Mesenchymal stem cell (in vitro differentiated cells and primary cell): ENCODE data around the gene SRPK3.

Experiments used
- DNase-seq: peaks from one replicate; pipeline ENCODE4 v3.0.0-alpha.2; 2013
- H2AFZ ChIP-seq: one replicate; pipeline ENCODE4 v1.6.1; 2013; ENCODE audit warnings: low read depth, mild to moderate bottlenecking, control low read depth, inconsistent platforms, low read length, moderate library complexity
- H2AK5ac ChIP-seq: 2 replicates; pipeline ENCODE4 v1.6.1; 2013; ENCODE audit warnings: low read length, moderate library complexity, mild to moderate bottlenecking, inconsistent platforms; ENCODE audit not compliant: severe bottlenecking
- H2BK120ac ChIP-seq: one replicate; pipeline ENCODE4 v1.6.1; 2013; ENCODE audit warnings: low read depth, mild to moderate bottlenecking, inconsistent platforms, low read length, moderate library complexity
- H2BK12ac ChIP-seq, 2 experiments: one replicate each; pipeline ENCODE4 v1.6.1; 2013; ENCODE audit warnings: inconsistent platforms in 2 of 2, low read length in 2 of 2, mild to moderate bottlenecking in 2 of 2, moderate library complexity in 2 of 2, control low read depth in 1 of 2
- H2BK15ac ChIP-seq: one replicate; pipeline ENCODE4 v1.6.1; 2013; ENCODE audit warnings: mild to moderate bottlenecking, low read depth, inconsistent platforms; ENCODE audit not compliant: poor library complexity, severe bottlenecking
- H2BK5ac ChIP-seq: 2 replicates; pipeline ENCODE4 v1.6.1; 2013; ENCODE audit warnings: low read depth, mild to moderate bottlenecking, low read length, control low read depth, inconsistent platforms; ENCODE audit not compliant: poor library complexity, severe bottlenecking
- H3K14ac ChIP-seq, 2 experiments: one replicate each; pipeline ENCODE4 v1.6.1; 2013; ENCODE audit warnings: inconsistent platforms in 2 of 2, low read length in 2 of 2, control low read depth in 1 of 2, mild to moderate bottlenecking in 1 of 2, moderate library complexity in 1 of 2
- H3K18ac ChIP-seq, 2 experiments: one replicate each; pipeline ENCODE4 v1.6.1; 2013; ENCODE audit warnings: inconsistent platforms in 2 of 2, low read length in 2 of 2, control low read depth in 1 of 2, low read depth in 1 of 2, mild to moderate bottlenecking in 1 of 2
- H3K23ac ChIP-seq, 2 experiments: one replicate each; pipeline ENCODE4 v1.6.1; 2013; ENCODE audit warnings: inconsistent platforms in 2 of 2, low read length in 2 of 2, mild to moderate bottlenecking in 2 of 2, moderate library complexity in 2 of 2, control low read depth in 1 of 2
- H3K27ac ChIP-seq: 2 replicates; pipeline ENCODE4 v1.5.1; 2013; ENCODE audit warnings: mild to moderate bottlenecking, moderate library complexity, low read length, control low read depth, inconsistent platforms; ENCODE audit not compliant: poor library complexity, severe bottlenecking
- H3K27me3 ChIP-seq, 2 experiments: 2 replicates each; pipeline versions ENCODE4 v1.6.1 to v1.7.0; 2013; ENCODE audit warnings: low read length in 2 of 2, mild to moderate bottlenecking in 2 of 2, moderate library complexity in 2 of 2, control low read depth in 1 of 2, inconsistent platforms in 1 of 2; ENCODE audit not compliant: control insufficient read depth in 1 of 2, insufficient read depth in 1 of 2
- H3K36me3 ChIP-seq, 2 experiments: 2 replicates each; pipeline versions ENCODE4 v1.6.1 to v1.7.0; 2013; ENCODE audit warnings: low read length in 2 of 2, control low read depth in 1 of 2, inconsistent platforms in 1 of 2, low read depth in 1 of 2, mild to moderate bottlenecking in 1 of 2; ENCODE audit not compliant: insufficient read depth in 2 of 2, control insufficient read depth in 1 of 2
- H3K4ac ChIP-seq, 2 experiments: one replicate each; pipeline ENCODE4 v1.6.1; 2013; ENCODE audit warnings: inconsistent platforms in 2 of 2, low read length in 2 of 2, mild to moderate bottlenecking in 2 of 2, moderate library complexity in 2 of 2, control low read depth in 1 of 2, low read depth in 1 of 2
- H3K4me1 ChIP-seq: 2 replicates; pipeline ENCODE4 v1.6.1; 2013; ENCODE audit warnings: low read depth, low read length, control low read depth; ENCODE audit not compliant: control insufficient read depth, insufficient read depth
- H3K4me2 ChIP-seq: 2 replicates; pipeline ENCODE4 v1.6.1; 2013; ENCODE audit warnings: low read length, mild to moderate bottlenecking, inconsistent platforms; ENCODE audit not compliant: poor library complexity, severe bottlenecking
- H3K4me3 ChIP-seq, 2 experiments: 2 replicates each; pipeline versions ENCODE4 v1.5.1 to v1.7.0; 2013; ENCODE audit warnings: low read length in 2 of 2, mild to moderate bottlenecking in 2 of 2, control low read depth in 1 of 2, low read depth in 1 of 2; ENCODE audit not compliant: insufficient read depth in 1 of 2
- H3K79me1 ChIP-seq: replicated peaks from 2 replicates; pipeline ENCODE4 v1.6.1; 2013; ENCODE audit warnings: mild to moderate bottlenecking, control low read depth, low read length, inconsistent platforms; ENCODE audit not compliant: poor library complexity, severe bottlenecking
- H3K9ac ChIP-seq: 2 replicates; pipeline ENCODE4 v1.7.0; 2013; ENCODE audit warnings: mild to moderate bottlenecking, low read length, moderate library complexity
- H3K9me3 ChIP-seq: 2 replicates; pipeline ENCODE4 v1.7.0; 2013; ENCODE audit warnings: mild to moderate bottlenecking, low read length; ENCODE audit not compliant: control insufficient read depth
- H4K8ac ChIP-seq: one replicate; pipeline ENCODE4 v1.6.1; 2013; ENCODE audit warnings: inconsistent platforms, mild to moderate bottlenecking, low read length, moderate library complexity
- H4K91ac ChIP-seq: one replicate; pipeline ENCODE4 v1.6.1; 2013; ENCODE audit warnings: mild to moderate bottlenecking, low read length, inconsistent platforms
- WGBS: methylation state at CpG from one replicate; pipeline ENCODE4 v1.1.7; 2013; ENCODE audit warnings: mixed read lengths; 5-methylcytosine and 5-hydroxymethylcytosine counted together

SRPK3 gene

DNA sequence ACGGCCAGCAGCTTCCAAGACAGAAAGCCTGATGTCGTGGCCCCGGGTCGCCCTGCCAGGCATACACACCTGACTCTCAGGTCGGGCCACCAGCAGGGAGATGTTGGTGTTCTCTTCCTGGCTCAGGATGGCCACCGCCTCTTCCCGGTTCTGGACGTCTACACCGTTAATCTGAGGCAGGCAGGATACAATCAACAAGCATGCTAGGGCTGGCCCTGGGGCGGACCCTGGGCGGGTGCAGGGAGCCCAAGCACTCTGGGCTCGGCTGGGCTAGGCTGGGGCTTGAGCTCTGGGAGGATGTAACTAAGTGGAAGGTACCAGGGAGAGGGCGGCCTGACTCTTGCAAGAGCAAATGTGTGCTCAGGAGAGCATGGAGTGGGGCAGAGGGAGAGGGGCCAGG, 24.6 kb downstream of the SRPK3 start:
- Histone ChIP-seq H3K4ac (no peak overlapping the region), H3K4me2 (no peak overlapping the region), H2AK5ac (no peak overlapping the region), H3K4me3 (no peak overlapping the region), H3K4me1 (peaks cover 1% of the 10 kb centered on the region), H3K9me3 (no peaks in the 10 kb centered on the region), H3K79me1 (no peaks in the 10 kb centered on the region), H3K36me3 (no peaks in the 10 kb centered on the region), H3K27me3 (peaks cover 0 to 27% of the 10 kb centered on the region in 2 experiments), H3K18ac (no peak overlapping the region), H3K23ac (no peak overlapping the region), H3K14ac (no peak overlapping the region), H2AFZ (no peak overlapping the region), H2BK12ac (no peak overlapping the region), H4K8ac (no peak overlapping the region), H2BK5ac (no peak overlapping the region), H3K9ac (no peak overlapping the region), H4K91ac (no peak overlapping the region), H2BK120ac (no peak overlapping the region), H2BK15ac (no peak overlapping the region), H3K27ac (no peak overlapping the region)
- WGBS = 87% methylated on average over 13 of the region's 13 CpGs
- no peak for DNase-seq

DNA sequence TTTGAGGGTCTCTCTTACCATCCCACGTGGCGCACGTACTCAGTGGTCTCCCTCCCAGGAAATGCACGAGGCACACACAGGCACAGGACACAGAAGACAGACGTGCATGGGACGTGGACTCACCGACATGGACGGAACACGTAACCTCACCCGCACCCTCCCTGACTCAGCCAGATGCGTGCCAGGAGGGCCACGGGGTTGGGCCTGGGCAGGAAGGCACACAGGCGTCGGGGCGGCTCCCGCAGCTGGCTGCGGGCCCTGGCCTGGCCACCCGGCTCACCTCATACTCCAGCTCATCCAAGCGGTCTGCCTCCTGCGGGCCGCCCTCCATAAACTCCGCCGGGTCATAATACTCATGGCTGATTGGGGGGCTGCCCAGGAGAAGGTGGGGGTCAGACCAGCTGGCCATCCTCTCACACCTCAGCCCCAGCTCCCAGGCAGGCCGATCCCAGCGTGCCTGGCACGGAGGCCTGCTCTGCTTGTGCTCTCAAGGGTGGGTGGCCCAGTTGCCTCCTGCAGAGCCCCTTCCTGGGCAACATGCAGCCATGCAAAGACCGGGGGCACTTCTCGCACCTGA, 26.2 kb downstream of the SRPK3 start:
- H4K91ac ChIP-seq = no peak overlapping the region
- peaks cover 2 to 38% of the 10 kb centered on the region in 2 experiments for H3K27me3 ChIP-seq
- 98% methylated on average over 15 of the region's 28 CpGs for WGBS

DNA sequence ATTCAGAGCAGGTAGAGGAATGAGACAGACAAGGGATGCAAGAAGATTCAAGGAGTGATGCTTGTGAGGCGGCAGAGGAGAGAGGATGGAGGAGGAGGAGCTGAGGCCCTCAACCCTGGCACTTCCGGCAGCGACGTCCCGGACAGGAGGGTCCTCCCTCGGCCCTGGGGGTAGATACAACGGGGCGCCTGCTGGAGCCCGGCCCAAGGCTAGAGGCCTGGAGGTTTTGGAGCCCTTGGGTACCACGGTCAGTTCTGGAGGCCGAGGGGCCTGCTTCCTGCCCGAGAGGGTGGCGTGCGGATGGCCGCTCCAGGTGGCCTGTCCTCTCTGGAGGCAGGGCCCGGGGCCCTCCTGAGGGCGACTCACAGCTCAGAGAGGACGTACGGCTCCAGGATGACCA, 27.1 kb downstream of the SRPK3 start:
- Histone ChIP-seq H2BK120ac (no peak overlapping the region), H4K8ac (no peak overlapping the region), H2BK15ac (no peak overlapping the region), H3K4me3 (no peak overlapping the region), H2AK5ac (no peak overlapping the region), H3K36me3 (no peaks in the 10 kb centered on the region), H4K91ac (no peak overlapping the region), H3K4me2 (no peak overlapping the region), H2AFZ (no peak overlapping the region), H3K14ac (no peak overlapping the region), H2BK5ac (no peak overlapping the region), H3K23ac (no peak overlapping the region), H3K9ac (no peak overlapping the region), H3K4ac (no peak overlapping the region), H3K27me3 (peaks cover 10 to 43% of the 10 kb centered on the region in 2 experiments), H3K4me1 (no peaks in the 10 kb centered on the region), H3K9me3 (peaks cover 7% of the 10 kb centered on the region), H3K18ac (no peak overlapping the region), H3K79me1 (no peaks in the 10 kb centered on the region), H2BK12ac (no peak overlapping the region), H3K27ac (no peak overlapping the region)
- WGBS = 92% methylated on average over 18 of the region's 19 CpGs
- DNase-seq = no peak

More for the DNA sequence above, 26.2 kb downstream of the SRPK3 start:
- Histone ChIP-seq H3K14ac (no peak overlapping the region), H3K27ac (no peak overlapping the region), H3K9ac (no peak overlapping the region), H3K18ac (no peak overlapping the region), H3K4ac (no peak overlapping the region), H3K36me3 (no peaks in the 10 kb centered on the region), H3K4me1 (no peaks in the 10 kb centered on the region), H3K4me2 (no peak overlapping the region), H2BK120ac (no peak overlapping the region), H2AFZ (no peak overlapping the region), H2AK5ac (no peak overlapping the region), H3K79me1 (no peaks in the 10 kb centered on the region), H3K9me3 (peaks cover 6% of the 10 kb centered on the region), H3K23ac (no peak overlapping the region), H2BK12ac (no peak overlapping the region), H2BK5ac (no peak overlapping the region), H4K8ac (no peak overlapping the region), H2BK15ac (no peak overlapping the region), H3K4me3 (no peak overlapping the region)
- no peak for DNase-seq

DNA sequence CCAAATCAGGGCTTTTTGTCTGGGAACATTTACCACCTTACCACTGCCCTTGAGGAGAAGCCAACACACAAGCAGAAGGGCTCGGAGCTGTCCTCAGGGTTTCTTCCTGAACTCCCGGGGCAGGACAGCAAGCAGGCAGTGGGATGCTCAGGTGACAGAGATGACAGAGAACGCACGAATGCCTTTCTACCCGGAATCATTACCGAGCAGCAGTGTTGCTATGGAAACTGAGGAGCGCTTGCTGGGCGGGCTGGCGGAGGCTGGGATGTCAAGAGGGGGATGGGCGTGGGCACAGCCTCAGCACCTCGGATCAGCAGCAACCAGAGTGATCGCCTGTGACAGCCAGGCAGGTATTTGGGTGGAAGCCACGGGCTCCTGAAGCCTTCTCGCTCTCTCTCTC, 31.4 kb downstream of the SRPK3 start:
- no peak for DNase-seq
- no peak overlapping the region for H2BK120ac ChIP-seq
- no peak overlapping the region for H2AK5ac ChIP-seq
- H3K36me3 ChIP-seq = no peaks in the 10 kb centered on the region
- H2AFZ ChIP-seq = no peak overlapping the region
- H3K4me3 ChIP-seq = no peak overlapping the region
- no peak overlapping the region for H2BK15ac ChIP-seq
- no peak overlapping the region for H3K4ac ChIP-seq
- peaks cover 9% of the 10 kb centered on the region for H3K9me3 ChIP-seq
- H3K27me3 ChIP-seq = peaks cover 13 to 47% of the 10 kb centered on the region in 2 experiments
- no peak overlapping the region for H3K9ac ChIP-seq
- H3K27ac ChIP-seq = no peak overlapping the region
- no peak overlapping the region for H3K14ac ChIP-seq
- H2BK5ac ChIP-seq = no peak overlapping the region
- no peak overlapping the region for H2BK12ac ChIP-seq
- H3K4me1 ChIP-seq = no peaks in the 10 kb centered on the region
- no peaks in the 10 kb centered on the region for H3K79me1 ChIP-seq
- no peak overlapping the region for H4K91ac ChIP-seq
- H3K18ac ChIP-seq = no peak overlapping the region
- H3K4me2 ChIP-seq = no peak overlapping the region
- no peak overlapping the region for H4K8ac ChIP-seq
- WGBS = 84% methylated on average over 11 of the region's 14 CpGs
- H3K23ac ChIP-seq = no peak overlapping the region
